Liver (tissue), 9 donors: ENCODE results near the gene TNFRSF25. TPM values are rescaled to one million over a fixed set of nuclear protein-coding genes. Genes with fewer than 3 reads are reported as not detected.

Experiments
- DNase-seq: peaks from one replicate; pipeline ENCODE4 v3.0.0-alpha.2; 2017; ENCODE audit warnings: low spot score
- H3K27ac ChIP-seq, 2 donors: one replicate each; pipeline ENCODE4 v1.7.0; 2013; ENCODE audit warnings: inconsistent platforms in 2 of 2, low read length in 2 of 2, control low read depth in 1 of 2, low read depth in 1 of 2, mild to moderate bottlenecking in 1 of 2
- H3K27me3 ChIP-seq, 4 donors: one replicate each; pipeline versions ENCODE4 v1.6.1 to v1.7.0; 2013; ENCODE audit warnings: low read length in 3 of 4, inconsistent platforms in 1 of 4, mild to moderate bottlenecking in 1 of 4, moderate library complexity in 1 of 4; ENCODE audit not compliant: control insufficient read depth in 4 of 4, insufficient read depth in 4 of 4
- H3K36me3 ChIP-seq, 4 donors: one replicate each; pipeline versions ENCODE4 v1.6.1 to v1.7.0; 2013; ENCODE audit warnings: low read length in 3 of 4, mild to moderate bottlenecking in 3 of 4, low read depth in 1 of 4, moderate library complexity in 1 of 4; ENCODE audit not compliant: control insufficient read depth in 4 of 4, insufficient read depth in 3 of 4
- H3K4me1 ChIP-seq, 4 donors: one replicate each; pipeline versions ENCODE4 v1.6.1 to v1.7.0; 2013; ENCODE audit warnings: low read length in 3 of 4, mild to moderate bottlenecking in 3 of 4, moderate library complexity in 1 of 4; ENCODE audit not compliant: control insufficient read depth in 4 of 4, insufficient read depth in 4 of 4
- H3K4me3 ChIP-seq, 3 donors: one replicate each; pipeline versions ENCODE4 v1.6.1 to v1.7.0; 2013; ENCODE audit warnings: low read length in 3 of 3, control low read depth in 1 of 3, low read depth in 1 of 3, mild to moderate bottlenecking in 1 of 3
- H3K9ac ChIP-seq, 2 donors: one replicate each; pipeline ENCODE4 v1.7.0; 2013; ENCODE audit warnings: low read length in 2 of 2, mild to moderate bottlenecking in 2 of 2, moderate library complexity in 2 of 2, control low read depth in 1 of 2, low read depth in 1 of 2
- H3K9me3 ChIP-seq, 4 donors: one replicate each; pipeline versions ENCODE4 v1.6.1 to v1.7.0; 2013; ENCODE audit warnings: low read length in 3 of 4; ENCODE audit not compliant: control insufficient read depth in 4 of 4
- ATF3 ChIP-seq: IDR thresholded peaks from 2 replicates; pipeline ENCODE4 v1.6.1; 2016; ENCODE audit warnings: antibody characterized with exemption
- CTCF ChIP-seq: fragments of 150-350 bp; IDR thresholded peaks from 2 replicates; pipeline ENCODE4 v1.5.1; 2017; ENCODE audit warnings: improper control_type of control experiment, low read depth, low read length; ENCODE audit not compliant: missing input control
- EGR1 ChIP-seq, 2 donors: IDR thresholded peaks; 2 replicates each; pipeline ENCODE4 v1.6.1; 2016 to 2018; ENCODE audit warnings: antibody characterized with exemption in 2 of 2, low read depth in 2 of 2
- FOXA1 ChIP-seq: IDR thresholded peaks from 2 replicates; pipeline ENCODE4 v1.6.1; 2016; ENCODE audit warnings: antibody characterized with exemption
- FOXA2 ChIP-seq: IDR thresholded peaks from 2 replicates; pipeline ENCODE4 v1.6.1; 2016; ENCODE audit warnings: antibody characterized with exemption
- GABPA ChIP-seq, 2 donors: IDR thresholded peaks in 1 of 2; conservative IDR thresholded peaks in 1 of 2; 2 replicates each; pipeline ENCODE4 v1.6.1; 2016; ENCODE audit warnings: antibody characterized with exemption in 2 of 2, mild to moderate bottlenecking in 1 of 2, moderate library complexity in 1 of 2
- HNF4A ChIP-seq, 2 donors: conservative IDR thresholded peaks; 2 replicates each; pipeline ENCODE4 v1.6.1; 2016; ENCODE audit warnings: antibody characterized with exemption in 2 of 2, mild to moderate bottlenecking in 2 of 2
- HNF4G ChIP-seq: IDR thresholded peaks from 2 replicates; pipeline ENCODE4 v1.6.1; 2016; ENCODE audit warnings: antibody characterized with exemption
- MAX ChIP-seq: IDR thresholded peaks from 2 replicates; pipeline ENCODE4 v1.6.1; 2016; ENCODE audit warnings: antibody characterized with exemption
- NR2F2 ChIP-seq: IDR thresholded peaks from 2 replicates; pipeline ENCODE4 v1.6.1; 2016; ENCODE audit warnings: antibody characterized with exemption
- RAD21 ChIP-seq, 2 donors: IDR thresholded peaks; 2 replicates each; pipeline ENCODE4 v1.6.1; 2016; ENCODE audit warnings: antibody characterized with exemption in 2 of 2, mild to moderate bottlenecking in 2 of 2
- REST ChIP-seq: IDR thresholded peaks from 2 replicates; pipeline ENCODE4 v1.6.1; 2016; ENCODE audit warnings: antibody characterized with exemption, mild to moderate bottlenecking
- RXRA ChIP-seq, 2 donors: IDR thresholded peaks; 2 replicates each; pipeline ENCODE4 v1.6.1; 2017 to 2018; ENCODE audit warnings: antibody characterized with exemption in 2 of 2, mild to moderate bottlenecking in 1 of 2
- SP1 ChIP-seq: IDR thresholded peaks from 2 replicates; pipeline ENCODE4 v1.6.1; 2018; ENCODE audit warnings: antibody characterized with exemption, mild to moderate bottlenecking
- TAF1 ChIP-seq: conservative IDR thresholded peaks from 2 replicates; pipeline ENCODE4 v1.6.1; 2016; ENCODE audit warnings: antibody characterized with exemption, mild to moderate bottlenecking
- YY1 ChIP-seq: IDR thresholded peaks from 2 replicates; pipeline ENCODE4 v1.6.1; 2016; ENCODE audit warnings: antibody characterized with exemption, mild to moderate bottlenecking
- ZBTB33 ChIP-seq: IDR thresholded peaks from 2 replicates; pipeline ENCODE4 v1.6.1; 2016; ENCODE audit warnings: antibody characterized with exemption
- WGBS: extraction: QIAGEN DNeasy Blood & Tissue Kit; methylation state at CpG from one replicate; pipeline ENCODE4 v1.1.7; 2013; 5-methylcytosine and 5-hydroxymethylcytosine counted together
- polyA plus RNA-seq, 2 donors: library from polyadenylated mRNA; stranded (reverse) in 1 of 2; unstranded in 1 of 2; fragments of 200-250 nt in 1 of 2; fragments of >200 nt in 1 of 2; fragmentation: Nextera tagmentation in 1 of 2; extraction: Ambion mirVana in 1 of 2; gene quantifications; one replicate each; pipeline versions ENCODE4 v1.2.1 to v1.2.3, GENCODE V29; 2013 to 2015
- total RNA-seq, 2 donors: library from RNA; depleted of rRNA; stranded (reverse); fragments of >200 nt; gene quantifications; one replicate each; pipeline ENCODE4 v1.2.3, GENCODE V29; 2014
- donor health status: healthy.
- donor health status: healthy.
- donor health status: healthy.
- donor health status: healthy.
- donor health status: healthy.

The TNFRSF25 gene
- total and polyA plus RNA-seq, 4 donors, result 0.78 to 2.6 (median 2.0) TPM

GRCh38 chr1:6481820-6482219 lies 15.8 kb upstream of the TNFRSF25 start (continued):
- no peak for TF ChIP-seq MAX
- no peak for TF ChIP-seq HNF4A (conservative IDR thresholded peaks at IDR 0.05)
- no peak for TF ChIP-seq HNF4G
- no peak for TF ChIP-seq FOXA2
- TF ChIP-seq RXRA (IDR thresholded peaks at IDR 0.05), result no peak
- TF ChIP-seq EGR1 (IDR thresholded peaks at IDR 0.05; ENCODE audit: low read depth in 2 of 2), result no peak
- no peak for TF ChIP-seq FOXA1
- no peak for TF ChIP-seq ATF3
- TF ChIP-seq GABPA (IDR thresholded peaks at IDR 0.05 in 1 of 2, conservative IDR thresholded peaks at IDR 0.05 in 1 of 2), result no peak
- no peak for TF ChIP-seq YY1
- no peak for TF ChIP-seq NR2F2
- no peak for TF ChIP-seq SP1

- 90% methylated on average over 24 of the region's 24 CpGs for WGBS
- Histone ChIP-seq H3K9ac (no peak overlapping the region), H3K27me3 (no peaks in the 10 kb centered on the region), H3K36me3 (no peaks in the 10 kb centered on the region), H3K4me1 (peaks cover 0 to 12% (median 1%) of the 10 kb centered on the region in 4 donors), H3K9me3 (no peaks in the 10 kb centered on the region), H3K27ac (no peak overlapping the region), H3K4me3 (no peak overlapping the region)
- no peak for DNase-seq
- TF ChIP-seq MAX (no peak), HNF4G (no peak), FOXA1 (no peak), FOXA2 (no peak), RXRA (IDR thresholded peaks at IDR 0.05) (no peak), SP1 (no peak), CTCF (no peak), ATF3 (no peak), YY1 (no peak), ZBTB33 (no peak), HNF4A (conservative IDR thresholded peaks at IDR 0.05) (no peak), RAD21 (IDR thresholded peaks at IDR 0.05) (no peak), GABPA (IDR thresholded peaks at IDR 0.05 in 1 of 2, conservative IDR thresholded peaks at IDR 0.05 in 1 of 2) (no peak), REST (no peak), TAF1 (no peak)
These were observed 11.3 kb upstream of the TNFRSF25 start for GRCh38 chr1:6477039-6477820.
